Sigmoid colon (tissue), 4 donors: ENCODE measurements around the gene CAMTA1.

Experiments
- CTCF ChIP-seq, 4 experiments: fragments of 450-650 bp in 3 of 4; fragments of 200-600 bp in 1 of 4; IDR thresholded peaks; one replicate each; pipeline ENCODE4 v1.5.1; 2016 to 2019; ENCODE audit warnings: antibody characterized with exemption in 4 of 4, mild to moderate bottlenecking in 3 of 4, moderate library complexity in 2 of 4
- EP300 ChIP-seq, 4 donors: sonication (generic); formaldehyde crosslinking; IDR thresholded peaks; one replicate each; pipeline ENCODE4 v1.6.1; 2017; ENCODE audit warnings: antibody characterized with exemption in 4 of 4
- POLR2A ChIP-seq, 2 donors: fragments of 450-650 bp; IDR thresholded peaks; one replicate each; pipeline ENCODE4 v1.6.1; 2016; ENCODE audit warnings: antibody characterized with exemption in 2 of 2, mild to moderate bottlenecking in 2 of 2, moderate library complexity in 2 of 2

- TF ChIP-seq CTCF (IDR thresholded peaks at IDR 0.05) (no peak), POLR2A (IDR thresholded peaks at IDR 0.05) (no peak), EP300 (IDR thresholded peaks at IDR 0.05) (no peak)
These were observed 649.3 kb downstream of the CAMTA1 start for GRCh38 chr1:7434566-7434965.
